Esophagus muscularis mucosa (tissue), 4 donors: Measurements from ENCODE around the gene HOTAIR. TPM values are rescaled to one million over a fixed set of nuclear protein-coding genes. Genes with fewer than 3 reads are reported as not detected.

Experiments
- DNase-seq: peaks from one replicate; pipeline ENCODE4 v3.0.0-alpha.2; 2017; ENCODE audit errors: extremely low spot score
- H3K27ac ChIP-seq, 4 donors: fragments of 200-600 bp; sonication (generic); replicated peaks in 1 of 4; 1 replicate in 3 of 4; 2 replicates in 1 of 4; pipeline ENCODE4 v1.5.1; 2016 to 2019; ENCODE audit warnings: mild to moderate bottlenecking in 1 of 4
- H3K27me3 ChIP-seq, 4 donors: fragments of 200-600 bp; sonication (generic); one replicate each; pipeline versions ENCODE4 v1.5.1 to v1.6.0; 2016 to 2019
- H3K36me3 ChIP-seq, 4 donors: fragments of 200-600 bp; sonication (generic); one replicate each; pipeline ENCODE4 v1.5.1; 2016 to 2019
- H3K4me1 ChIP-seq, 4 donors: fragments of 200-600 bp; sonication (generic); one replicate each; pipeline ENCODE4 v1.5.1; 2016 to 2019
- H3K4me3 ChIP-seq, 4 donors: fragments of 200-600 bp; sonication (generic); 1 replicate in 2 of 4; 2 replicates in 2 of 4; pipeline ENCODE4 v1.5.1; 2016 to 2019; ENCODE audit warnings: mild to moderate bottlenecking in 4 of 4, moderate library complexity in 1 of 4
- H3K9me3 ChIP-seq, 4 donors: fragments of 200-600 bp; sonication (generic); 1 replicate in 3 of 4; 2 replicates in 1 of 4; pipeline ENCODE4 v1.5.1; 2016 to 2019
- CTCF ChIP-seq, 3 experiments: fragments of 200-600 bp in 2 of 3; fragments of 450-650 bp in 1 of 3; sonication (generic) in 2 of 3; IDR thresholded peaks; one replicate each; pipeline ENCODE4 v1.5.1; 2017 to 2019; ENCODE audit warnings: antibody characterized with exemption in 3 of 3, mild to moderate bottlenecking in 2 of 3, moderate library complexity in 1 of 3
- EP300 ChIP-seq: sonication (generic); formaldehyde crosslinking; IDR thresholded peaks from one replicate; pipeline ENCODE4 v1.6.1; 2017; ENCODE audit warnings: antibody characterized with exemption
- POLR2A ChIP-seq: fragments of 450-650 bp; IDR thresholded peaks from one replicate; pipeline ENCODE4 v1.6.1; 2017; ENCODE audit warnings: antibody characterized with exemption, moderate library complexity, mild to moderate bottlenecking, low read depth
- POLR2AphosphoS5 ChIP-seq, 2 donors: sonication (generic); formaldehyde crosslinking; IDR thresholded peaks; one replicate each; pipeline ENCODE4 v1.6.1; 2017; ENCODE audit warnings: antibody characterized with exemption in 2 of 2
- WGBS: methylation state at CpG from one replicate; pipeline ENCODE4 v1.1.5; 2018; 5-methylcytosine and 5-hydroxymethylcytosine counted together
- intact Hi-C: fragments of 100-400 bp; cut with DNase I; formaldehyde crosslinking; loops from one replicate; pipeline ENCODE4 v1.15.1; 2023
- total RNA-seq, 4 donors: library from RNA; depleted of rRNA; stranded (reverse); fragments of >200 nt; gene quantifications; one replicate each; pipeline versions ENCODE4 v1.1.0 to v1.2.1, GENCODE V29; 2016

Gene HOTAIR
- total RNA-seq, 4 donors from 2014 or later, result not detected

- TF ChIP-seq POLR2AphosphoS5 (IDR thresholded peaks at IDR 0.05), result no peak
- TF ChIP-seq POLR2A, result no peak
- TF ChIP-seq CTCF (IDR thresholded peaks at IDR 0.05), result no peak
- TF ChIP-seq EP300, result no peak
- DNase-seq, result no peak
- Histone ChIP-seq H3K36me3 (no peaks in the 10 kb centered on the region), H3K27ac (no peak overlapping the region), H3K9me3 (no peaks in the 10 kb centered on the region), H3K27me3 (peaks cover 9 to 100% (median 81%) of the 10 kb centered on the region in 4 donors), H3K4me1 (peaks cover 6 to 16% (median 12%) of the 10 kb centered on the region in 4 donors), H3K4me3 (no peak overlapping the region)
- intact Hi-C loops, result no loop called here
- WGBS, result 49% methylated on average over 4 of the region's 4 CpGs
Observed at GRCh38 chr12:53932915-53933314, 41.8 kb downstream of the HOTAIR start.

- WGBS, result 38% methylated on average over 4 of the region's 4 CpGs
- intact Hi-C loops, result no loop called here
- TF ChIP-seq POLR2AphosphoS5 (IDR thresholded peaks at IDR 0.05) (no peak), EP300 (no peak), CTCF (IDR thresholded peaks at IDR 0.05) (no peak)
- Histone ChIP-seq H3K36me3 (no peaks in the 10 kb centered on the region), H3K9me3 (no peaks in the 10 kb centered on the region), H3K4me3 (no peak overlapping the region), H3K4me1 (peaks cover 6 to 23% (median 15%) of the 10 kb centered on the region in 4 donors), H3K27ac (no peak overlapping the region), H3K27me3 (peaks cover 5 to 100% (median 81%) of the 10 kb centered on the region in 4 donors)
- no peak for DNase-seq
Observed at GRCh38 chr12:53931844-53932581, 42.7 kb downstream of the HOTAIR start.

- H3K4me3 ChIP-seq, result no peak overlapping the region
- DNase-seq, result no peak
- no peaks in the 10 kb centered on the region for H3K36me3 ChIP-seq
- TF ChIP-seq POLR2A, result no peak
- no peak for TF ChIP-seq EP300
- TF ChIP-seq CTCF (IDR thresholded peaks at IDR 0.05), result no peak
- no peak for TF ChIP-seq POLR2AphosphoS5 (IDR thresholded peaks at IDR 0.05)
- 10% methylated on average over 28 of the region's 30 CpGs for WGBS
- intact Hi-C loops, result no loop called here
- peaks cover 2 to 100% (median 79%) of the 10 kb centered on the region in 4 donors for H3K27me3 ChIP-seq
- H3K27ac ChIP-seq, result no peak overlapping the region
- H3K9me3 ChIP-seq, result no peaks in the 10 kb centered on the region
- peaks cover 5 to 19% (median 13%) of the 10 kb centered on the region in 4 donors for H3K4me1 ChIP-seq
Observed at GRCh38 chr12:53930591-53931255, 44.0 kb downstream of the HOTAIR start.

GRCh38 chr12:53929527-53929926, 45.2 kb downstream of the HOTAIR start:
- Histone ChIP-seq H3K36me3 (no peaks in the 10 kb centered on the region), H3K4me1 (peaks cover 0 to 12% (median 6%) of the 10 kb centered on the region in 4 donors), H3K9me3 (no peaks in the 10 kb centered on the region), H3K27me3 (peaks cover 0 to 100% (median 71%) of the 10 kb centered on the region in 4 donors), H3K27ac (no peak overlapping the region), H3K4me3 (no peak overlapping the region)
- 13% methylated on average over 4 of the region's 4 CpGs for WGBS
- intact Hi-C loops, result no loop called here
- TF ChIP-seq EP300, result no peak
- no peak for TF ChIP-seq POLR2A
- TF ChIP-seq POLR2AphosphoS5 (IDR thresholded peaks at IDR 0.05), result no peak
- TF ChIP-seq CTCF (IDR thresholded peaks at IDR 0.05), result no peak
- DNase-seq, result no peak
